HCT116 (cell line): ENCODE measurements around the gene SLC16A7. TPM values are rescaled to one million over a fixed set of nuclear protein-coding genes. Genes with fewer than 3 reads are reported as not detected.

Experiments used
- ATAC-seq: fragments of 200-7000 bp; cut with Tn5 transposase; 2 replicates; pipeline ENCODE4 v1.9.1; 2020; ENCODE audit warnings: mild to moderate bottlenecking, moderate library complexity
- BruUV-seq: library from RNA; stranded (reverse); fragments of 400-500 nt; replicated peaks from 2 replicates; lab custom pipeline; 2021; lab: Mats Ljungman, UMichigan
- CTCF ChIA-PET: fragments of 300-600 bp; sonication (Branson Sonifier 250); formaldehyde crosslinking; loops from one replicate; lab custom pipeline; 2021; ENCODE audit warnings: antibody characterized with exemption; lab: Charles Lee
- POLR2A ChIA-PET: fragments of 300-600, 350-600 bp; sonication (Branson Sonifier 250); formaldehyde crosslinking; loops from one replicate; lab custom pipeline; 2021; ENCODE audit warnings: antibody characterized with exemption; lab: Charles Lee
- RAD21 ChIA-PET, 2 experiments: fragments of 300-600 bp; sonication (Branson Sonifier 250); formaldehyde crosslinking; loops; one replicate each; lab custom pipeline; 2023; ENCODE audit warnings: low total read pairs in 2 of 2; ENCODE audit not compliant: uncharacterized antibody in 2 of 2, unreplicated experiment in 2 of 2, low non-redundant PET in 1 of 2; lab: Charles Lee
- DNase-seq: peaks from one replicate; pipeline ENCODE4 v3.0.0-alpha.2; 2010; ENCODE audit warnings: low read depth, low spot score
- H2AFZ ChIP-seq: fragments of 200-600 bp; shearing (Covaris generic), sonication (generic); 2 replicates; pipeline ENCODE4 v1.6.1; 2017; ENCODE audit warnings: low read depth, mixed run types, mixed read lengths, antibody characterized with exemption, low read length; ENCODE audit not compliant: poor library complexity, severe bottlenecking
- H3K27ac ChIP-seq: 2 replicates; pipeline ENCODE4 v1.5.1; 2012; ENCODE audit warnings: low read depth, low read length
- H3K27me3 ChIP-seq: fragments of 200-600 bp; sonication (generic); 2 replicates; pipeline ENCODE4 v1.6.1; 2016; ENCODE audit warnings: mixed run types, low read length, mixed read lengths; ENCODE audit not compliant: insufficient read depth
- H3K36me3 ChIP-seq, 2 experiments: fragments of 200-500 bp in 1 of 2; fragments of 200-600 bp in 1 of 2; sonication (Bioruptor generic) in 1 of 2; sonication (generic) in 1 of 2; 2 replicates each; pipeline versions ENCODE4 v1.5.1 to v1.6.1; 2014 to 2016; ENCODE audit warnings: low read length in 2 of 2, inconsistent platforms in 1 of 2, mixed read lengths in 1 of 2, mixed run types in 1 of 2; ENCODE audit not compliant: insufficient read depth in 2 of 2, control insufficient read depth in 1 of 2
- H3K4me1 ChIP-seq, 2 experiments: fragments of 200-600 bp in 1 of 2; sonication (generic) in 1 of 2; 2 replicates each; pipeline versions ENCODE4 v1.5.1 to v1.6.1; 2012 to 2017; ENCODE audit warnings: low read length in 2 of 2, inconsistent platforms in 1 of 2, mild to moderate bottlenecking in 1 of 2, mixed read lengths in 1 of 2, mixed run types in 1 of 2, moderate library complexity in 1 of 2; ENCODE audit not compliant: insufficient read depth in 2 of 2, control insufficient read depth in 1 of 2
- H3K4me2 ChIP-seq: fragments of 200-600 bp; sonication (generic); 2 replicates; pipeline ENCODE4 v1.6.1; 2017; ENCODE audit warnings: mixed run types, low read length, mixed read lengths
- H3K4me3 ChIP-seq, 2 experiments: fragments of 200-600 bp in 1 of 2; sonication (generic) in 1 of 2; replicated peaks in 1 of 2; 2 replicates each; pipeline ENCODE4 v1.5.1; 2011 to 2016; ENCODE audit warnings: low read length in 2 of 2, control low read depth in 1 of 2, low read depth in 1 of 2, mild to moderate bottlenecking in 1 of 2, mixed read lengths in 1 of 2, mixed run types in 1 of 2
- H3K79me2 ChIP-seq: fragments of 200-600 bp; sonication (generic); 2 replicates; pipeline ENCODE4 v1.6.1; 2017; ENCODE audit warnings: mild to moderate bottlenecking, mixed run types, low read length, moderate library complexity, mixed read lengths; ENCODE audit not compliant: insufficient read depth
- H3K9ac ChIP-seq: fragments of 200-600 bp; sonication (generic); 2 replicates; pipeline ENCODE4 v1.6.1; 2016; ENCODE audit warnings: low read length, mixed read lengths
- H3K9me2 ChIP-seq: fragments of 200-600 bp; sonication (generic), shearing (Covaris generic); 2 replicates; pipeline ENCODE4 v1.6.1; 2017; ENCODE audit warnings: mixed run types, mild to moderate bottlenecking, moderate library complexity; ENCODE audit not compliant: insufficient read depth
- H3K9me3 ChIP-seq, 2 experiments: fragments of 200-500 bp in 1 of 2; fragments of 200-600 bp in 1 of 2; sonication (Bioruptor generic) in 1 of 2; sonication (generic) in 1 of 2; 2 replicates each; pipeline ENCODE4 v1.6.1; 2014 to 2017; ENCODE audit warnings: low read length in 2 of 2, mixed read lengths in 2 of 2, inconsistent platforms in 1 of 2, low read depth in 1 of 2, mild to moderate bottlenecking in 1 of 2, mixed run types in 1 of 2, moderate library complexity in 1 of 2; ENCODE audit not compliant: control insufficient read depth in 1 of 2, insufficient read depth in 1 of 2
- H4K20me1 ChIP-seq: fragments of 200-600 bp; sonication (generic), shearing (Covaris generic); 2 replicates; pipeline ENCODE4 v1.6.1; 2017; ENCODE audit warnings: mixed run types, mild to moderate bottlenecking, moderate library complexity; ENCODE audit not compliant: insufficient read depth
- CBX3 ChIP-seq: IDR thresholded peaks from 2 replicates; pipeline ENCODE4 v1.6.1; 2012; ENCODE audit warnings: low read depth
- EGR1 ChIP-seq: IDR thresholded peaks from 2 replicates; pipeline ENCODE4 v1.6.1; 2012; ENCODE audit warnings: low read depth
- EZH2phosphoT487 ChIP-seq: fragments of 200-600 bp; IDR thresholded peaks from 2 replicates; pipeline ENCODE4 v1.6.1; 2018; ENCODE audit warnings: antibody characterized with exemption, borderline replicate concordance
- JUND ChIP-seq: IDR thresholded peaks from 2 replicates; pipeline ENCODE4 v1.6.1; 2012
- POLR2AphosphoS5 ChIP-seq: IDR thresholded peaks from 2 replicates; pipeline ENCODE4 v1.6.1; 2011; ENCODE audit warnings: mild to moderate bottlenecking, low read depth, low read length, moderate library complexity
- SIN3A ChIP-seq: IDR thresholded peaks from 2 replicates; pipeline ENCODE4 v1.6.1; 2012; ENCODE audit warnings: low read depth
- SRF ChIP-seq: IDR thresholded peaks from 2 replicates; pipeline ENCODE4 v1.6.1; 2012; ENCODE audit warnings: low read depth
- YY1 ChIP-seq: IDR thresholded peaks from 2 replicates; pipeline ENCODE4 v1.6.1; 2011; ENCODE audit warnings: low read length, low read depth, moderate library complexity, mild to moderate bottlenecking; ENCODE audit not compliant: insufficient replicate concordance; ENCODE audit errors: extremely low read depth
- ZBTB33 ChIP-seq: IDR thresholded peaks from 2 replicates; pipeline ENCODE4 v1.6.1; 2011; ENCODE audit warnings: mild to moderate bottlenecking, low read length, moderate library complexity; ENCODE audit not compliant: insufficient replicate concordance; ENCODE audit errors: extremely low read depth
- ZNF274 ChIP-seq: fragments of 200-500 bp; sonication (Bioruptor generic); IDR thresholded peaks from 2 replicates; pipeline ENCODE4 v1.6.1; 2014; ENCODE audit warnings: mild to moderate bottlenecking, low read depth, low read length, inconsistent platforms
- intact Hi-C: fragments of 100-400 bp; cut with micrococcal nuclease; formaldehyde crosslinking; loops from 2 replicates; pipeline ENCODE4 v1.10.0; 2022
- total RNA-seq: library from RNA; stranded (reverse); gene quantifications from one replicate; pipeline ENCODE4 v1.2.1, GENCODE V29; 2021; ENCODE audit not compliant: unreplicated experiment
- TF ChIP-seq, protein P1 (sequence below): IDR thresholded peaks from 2 replicates; pipeline ENCODE4 v1.6.1; 2012

Gene SLC16A7
- total RNA-seq, 1 experiment from 2014 or later: 10.0 TPM

- Histone ChIP-seq H3K4me3 (no peak overlapping the region), H3K79me2 (no peaks in the 10 kb centered on the region), H3K4me2 (no peak overlapping the region), H3K9me2 (no peaks in the 10 kb centered on the region), H3K4me1 (no peaks in the 10 kb centered on the region), H2AFZ (no peak overlapping the region), H3K9ac (no peak overlapping the region), H3K27ac (no peak overlapping the region), H4K20me1 (no peaks in the 10 kb centered on the region), H3K9me3 (no peaks in the 10 kb centered on the region), H3K27me3 (no peaks in the 10 kb centered on the region), H3K36me3 (no peaks in the 10 kb centered on the region)
- DNase-seq: no peak
- TF ChIP-seq CBX3 (no peak), ZBTB33 (no peak), JUND (no peak), EGR1 (no peak), ZNF274 (no peak), SRF (no peak), POLR2AphosphoS5 (no peak), SIN3A (no peak), YY1 (no peak), EZH2phosphoT487 (no peak)
- TF ChIP-seq, protein P1, sequence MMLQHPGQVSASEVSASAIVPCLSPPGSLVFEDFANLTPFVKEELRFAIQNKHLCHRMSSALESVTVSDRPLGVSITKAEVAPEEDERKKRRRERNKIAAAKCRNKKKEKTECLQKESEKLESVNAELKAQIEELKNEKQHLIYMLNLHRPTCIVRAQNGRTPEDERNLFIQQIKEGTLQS: no peak
- ChIA-PET CTCF (no interaction called here), POLR2A (no interaction called here), RAD21 (no interaction called here)
- ATAC-seq: no peak
- no TSS peak for BruUV-seq
- intact Hi-C loops: no loop called here
Measured at GRCh38 chr12:59629890-59630289, 34.1 kb downstream of the SLC16A7 start.
